Peyer's patch (tissue), 4 donors: ENCODE measurements around the gene RHOH. TPM values are rescaled to one million over a fixed set of nuclear protein-coding genes. Genes with fewer than 3 reads are reported as not detected.

Source experiments
- DNase-seq, 3 donors: peaks; one replicate each; pipeline ENCODE4 v3.0.0-alpha.2; 2017 to 2019
- H3K27ac ChIP-seq, 4 donors: fragments of 200-600 bp; sonication (generic); one replicate each; pipeline ENCODE4 v1.5.1; 2016 to 2019
- H3K27me3 ChIP-seq, 2 donors: fragments of 200-600 bp; sonication (generic); one replicate each; pipeline ENCODE4 v1.5.1; 2019
- H3K36me3 ChIP-seq, 3 donors: fragments of 200-600 bp; sonication (generic); one replicate each; pipeline ENCODE4 v1.5.1; 2016 to 2019
- H3K4me1 ChIP-seq, 4 donors: fragments of 200-600 bp; sonication (generic); one replicate each; pipeline ENCODE4 v1.5.1; 2016 to 2019
- H3K4me3 ChIP-seq, 4 donors: fragments of 200-600 bp; sonication (generic); 1 replicate in 3 of 4; 2 replicates in 1 of 4; pipeline ENCODE4 v1.5.1; 2016 to 2019; ENCODE audit warnings: mild to moderate bottlenecking in 1 of 4
- H3K9me3 ChIP-seq, 4 donors: fragments of 200-600 bp; sonication (generic); one replicate each; pipeline ENCODE4 v1.5.1; 2016 to 2019; ENCODE audit warnings: mild to moderate bottlenecking in 1 of 4
- CTCF ChIP-seq, 6 experiments: fragments of 450-650 bp in 4 of 6; fragments of 200-600 bp in 2 of 6; sonication (generic) in 1 of 6; IDR thresholded peaks; one replicate each; pipeline ENCODE4 v1.5.1; 2017 to 2019; ENCODE audit warnings: antibody characterized with exemption in 6 of 6, mild to moderate bottlenecking in 3 of 6, moderate library complexity in 1 of 6
- POLR2A ChIP-seq, 2 donors: fragments of 450-650 bp; IDR thresholded peaks; one replicate each; pipeline ENCODE4 v1.5.1; 2017; ENCODE audit warnings: antibody characterized with exemption in 2 of 2, mild to moderate bottlenecking in 2 of 2, moderate library complexity in 2 of 2
- total RNA-seq, 4 donors: library from RNA; depleted of rRNA; stranded (reverse); fragments of >200 nt; gene quantifications; one replicate each; pipeline ENCODE4 v1.1.0, GENCODE V29; 2016

The RHOH gene
- total RNA-seq, 4 donors from 2014 or later: 3.0 to 46.2 (median 9.8) TPM

- Histone ChIP-seq H3K27ac (peak overlapping the region in 1 of 4 donors; percentile 61), H3K4me3 (no peak overlapping the region), H3K27me3 (no peaks in the 10 kb centered on the region), H3K9me3 (no peaks in the 10 kb centered on the region), H3K4me1 (peaks cover 0 to 12% (median 2%) of the 10 kb centered on the region in 4 donors), H3K36me3 (no peaks in the 10 kb centered on the region)
- TF ChIP-seq POLR2A (IDR thresholded peaks at IDR 0.05) (no peak), CTCF (IDR thresholded peaks at IDR 0.05) (no peak)
- DNase-seq: no peak
These were observed 50.1 kb downstream of the RHOH start for GRCh38 chr4:40246938-40247337.

- DNase-seq: peak in 2 of 3 donors; percentile 69 to 81
These were observed 50.5 kb downstream of the RHOH start for GRCh38 chr4:40247350-40247749.

GRCh38 chr4:40251366-40251765 is 54.5 kb downstream of the RHOH start:
- TF ChIP-seq POLR2A (IDR thresholded peaks at IDR 0.05) (no peak), CTCF (IDR thresholded peaks at IDR 0.05) (no peak)
- Histone ChIP-seq H3K9me3 (no peaks in the 10 kb centered on the region), H3K4me1 (peaks cover 0 to 9% (median 5%) of the 10 kb centered on the region in 4 donors), H3K27me3 (no peaks in the 10 kb centered on the region), H3K36me3 (no peaks in the 10 kb centered on the region), H3K4me3 (no peak overlapping the region), H3K27ac (no peak overlapping the region)
- no peak for DNase-seq

More at GRCh38 chr4:40247350-40247749, 50.5 kb downstream of the RHOH start:
- TF ChIP-seq POLR2A (IDR thresholded peaks at IDR 0.05) (no peak), CTCF (IDR thresholded peaks at IDR 0.05) (no peak)
- Histone ChIP-seq H3K27ac (peak overlapping the region in 1 of 4 donors; percentile 61), H3K4me3 (no peak overlapping the region), H3K9me3 (no peaks in the 10 kb centered on the region), H3K36me3 (no peaks in the 10 kb centered on the region), H3K27me3 (no peaks in the 10 kb centered on the region), H3K4me1 (peaks cover 0 to 9% (median 2%) of the 10 kb centered on the region in 4 donors)

GRCh38 chr4:40253906-40254305 is 57.1 kb downstream of the RHOH start:
- Histone ChIP-seq H3K36me3 (no peaks in the 10 kb centered on the region), H3K27me3 (no peaks in the 10 kb centered on the region), H3K9me3 (no peaks in the 10 kb centered on the region), H3K27ac (no peak overlapping the region), H3K4me3 (no peak overlapping the region), H3K4me1 (peaks cover 0 to 9% (median 4%) of the 10 kb centered on the region in 4 donors)
- no peak for DNase-seq
- TF ChIP-seq POLR2A (IDR thresholded peaks at IDR 0.05): no peak

- Histone ChIP-seq H3K27ac (peak overlapping the region in 3 of 4 donors; percentile 11 to 70 (median 51)), H3K36me3 (no peaks in the 10 kb centered on the region), H3K4me1 (peaks cover 0 to 9% (median 4%) of the 10 kb centered on the region in 4 donors), H3K4me3 (no peak overlapping the region), H3K9me3 (no peaks in the 10 kb centered on the region), H3K27me3 (no peaks in the 10 kb centered on the region)
- TF ChIP-seq CTCF (IDR thresholded peaks at IDR 0.05): no peak
- TF ChIP-seq POLR2A (IDR thresholded peaks at IDR 0.05): no peak
- no peak for DNase-seq
These were observed 58.0 kb downstream of the RHOH start for GRCh38 chr4:40254608-40255392.
